Calu3 (cell line): ENCODE results near the gene BIRC5. TPM values are rescaled to one million over a fixed set of nuclear protein-coding genes. Genes with fewer than 3 reads are reported as not detected.
A peak's percentile ranks its signal among the peaks of the same experiment; 100 is the strongest.

Experiments
- BruUV-seq: library from RNA; stranded (reverse); fragments of 400-500 nt; replicated peaks from 2 replicates; lab custom pipeline; 2021; lab: Mats Ljungman, UMichigan
- CTCF ChIA-PET: fragments of 300-600 bp; sonication (Branson Sonifier 250); formaldehyde crosslinking; loops from one replicate; lab custom pipeline; 2022; ENCODE audit warnings: antibody characterized with exemption; lab: Charles Lee
- DNase-seq: peaks from one replicate; pipeline ENCODE4 v3.0.0; 2022
- H3K27ac Mint-ChIP-seq: one replicate; pipeline ENCODE4 v1.8.0; 2022; ENCODE audit warnings: mixed read lengths; ENCODE audit not compliant: unreplicated experiment
- H3K27me3 Mint-ChIP-seq: one replicate; pipeline ENCODE4 v1.8.0; 2022; ENCODE audit warnings: mixed read lengths; ENCODE audit not compliant: unreplicated experiment
- H3K36me3 Mint-ChIP-seq: one replicate; pipeline ENCODE4 v1.8.0; 2022; ENCODE audit warnings: mild to moderate bottlenecking, moderate library complexity, mixed read lengths; ENCODE audit not compliant: insufficient read depth, unreplicated experiment
- H3K4me1 Mint-ChIP-seq: one replicate; pipeline ENCODE4 v1.8.0; 2022; ENCODE audit warnings: mild to moderate bottlenecking, low read depth, mixed read lengths; ENCODE audit not compliant: unreplicated experiment
- H3K4me3 Mint-ChIP-seq: one replicate; pipeline ENCODE4 v1.8.0; 2022; ENCODE audit warnings: mild to moderate bottlenecking, low read depth, moderate library complexity, mixed read lengths; ENCODE audit not compliant: unreplicated experiment
- H3K9me3 Mint-ChIP-seq: one replicate; pipeline ENCODE4 v1.8.0; 2022; ENCODE audit warnings: low read depth, mixed read lengths; ENCODE audit not compliant: unreplicated experiment
- CTCF ChIP-seq: fragments of 200-600 bp; IDR thresholded peaks from one replicate; pipeline ENCODE4 v1.8.0; 2022; ENCODE audit warnings: antibody characterized with exemption; ENCODE audit not compliant: unreplicated experiment
- intact Hi-C: fragments of 100-400 bp; cut with micrococcal nuclease; formaldehyde crosslinking; loops from one replicate; pipeline ENCODE4 v1.10.0; 2022; ENCODE audit not compliant: unreplicated experiment
- total RNA-seq: library from RNA; stranded (reverse); gene quantifications from 2 replicates; pipeline ENCODE4 v1.2.3, GENCODE V29; 2022

Gene BIRC5
- total RNA-seq, 1 experiment from 2014 or later = 58.5 TPM

DNA sequence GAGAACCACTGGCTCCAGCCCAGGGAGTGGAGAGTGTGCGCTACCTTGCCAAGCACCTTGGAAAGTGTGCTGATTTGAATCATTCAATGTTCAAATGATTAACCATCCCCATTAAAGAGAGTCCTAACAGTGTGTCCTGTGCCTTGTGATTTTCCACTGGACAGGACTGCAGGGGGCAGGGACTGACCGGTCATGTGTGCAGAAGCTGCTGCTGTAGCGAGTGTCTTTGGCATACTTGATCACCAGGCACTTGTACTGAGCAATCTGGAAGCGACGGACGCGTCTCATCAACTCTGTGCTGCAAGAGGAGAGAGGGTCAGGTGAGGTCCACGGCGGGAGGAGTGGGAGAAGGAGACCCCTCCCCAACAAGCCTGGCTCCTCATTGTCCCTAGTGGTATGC lies 29.2 kb upstream of the BIRC5 start:
- CTCF ChIA-PET = no interaction called here
- Mint-ChIP-seq H3K27ac (no peak overlapping the region), H3K27me3 (no peaks in the 10 kb centered on the region), H3K4me1 (peaks cover 23% of the 10 kb centered on the region), H3K4me3 (peak overlapping the region; percentile 15), H3K9me3 (no peaks in the 10 kb centered on the region), H3K36me3 (peaks cover 50% of the 10 kb centered on the region)
- BruUV-seq = no TSS peak
- no peak for TF ChIP-seq CTCF
- DNase-seq = no peak
- intact Hi-C loops = loop anchor here (5.0 kb wide), 1 partner anchor 73 kb away; no protein-coding TSS in a partner anchor

DNA sequence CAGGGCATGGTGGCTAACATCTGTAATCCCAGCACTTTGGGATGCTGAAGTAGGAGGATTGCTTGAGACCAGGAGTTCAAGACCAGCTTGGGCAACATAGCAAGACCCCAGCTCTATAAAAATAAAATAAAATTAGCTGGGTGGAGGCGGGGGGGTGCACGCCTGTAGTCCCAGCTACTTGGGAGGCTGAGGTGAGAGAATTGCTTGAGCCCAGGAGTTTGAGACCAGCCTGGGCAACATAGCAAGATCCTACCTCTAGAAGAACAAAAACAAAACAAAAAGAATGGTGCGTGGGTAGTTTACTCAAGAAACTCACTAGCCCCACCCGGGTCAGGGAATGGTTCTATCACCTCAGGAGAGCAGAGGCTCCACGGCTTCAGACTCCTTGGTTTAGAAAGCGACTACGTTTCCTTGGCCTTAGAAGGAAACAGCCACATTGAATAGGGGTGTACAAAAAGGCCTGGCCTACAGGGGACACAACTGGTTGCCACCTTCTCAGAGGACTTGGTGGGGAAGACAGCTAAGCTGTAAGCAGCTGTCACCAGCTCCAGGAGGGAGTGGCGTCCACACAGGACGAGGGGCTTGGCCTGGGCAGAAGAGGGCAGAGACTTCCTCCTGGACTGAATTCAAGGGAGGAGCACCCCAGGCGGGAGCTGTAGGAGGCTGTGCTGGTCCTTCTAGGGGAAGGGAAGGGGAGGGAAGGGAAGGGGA lies 27.9 kb upstream of the BIRC5 start:
- H3K4me3 Mint-ChIP-seq = peak overlapping the region; percentile 78
- H3K27ac Mint-ChIP-seq = peak overlapping the region; percentile 66
- BruUV-seq = TSS peak; percentile 31
- peaks cover 23% of the 10 kb centered on the region for H3K4me1 Mint-ChIP-seq
- H3K36me3 Mint-ChIP-seq = peaks cover 43% of the 10 kb centered on the region
- H3K27me3 Mint-ChIP-seq = no peaks in the 10 kb centered on the region
- TF ChIP-seq CTCF = no peak
- CTCF ChIA-PET = interaction anchor here (0.6 to 2.5 kb wide), 11 partner anchors 10 to 255 kb away, joined by 3 to 12 read pairs (median 5); no protein-coding TSS in a partner anchor
- peak; percentile 52 for DNase-seq
- intact Hi-C loops = loop anchor here (5.0 kb wide), 1 partner anchor 74 kb away; no protein-coding TSS in a partner anchor
- H3K9me3 Mint-ChIP-seq = no peaks in the 10 kb centered on the region

- peak within 1 kb of the TSS; percentile 78 for H3K4me3 Mint-ChIP-seq
- H3K27ac Mint-ChIP-seq = peak within 1 kb of the TSS; percentile 66
- H3K4me1 Mint-ChIP-seq = peaks cover 23% of the 10 kb centered on the region
- no peaks in the 10 kb centered on the region for H3K27me3 Mint-ChIP-seq
- CTCF ChIA-PET = interaction anchor here (0.6 to 2.5 kb wide), 13 partner anchors 11 to 182 kb away, joined by 3 to 12 read pairs (median 5); no protein-coding TSS in a partner anchor
- no TSS peak for BruUV-seq
- intact Hi-C loops = loop anchor here (1.0 to 5.0 kb wide), 2 partner anchors 40 to 75 kb away; no protein-coding TSS in a partner anchor
- peaks cover 37% of the 10 kb centered on the region for H3K36me3 Mint-ChIP-seq
- peak; percentile 99 for DNase-seq
- H3K9me3 Mint-ChIP-seq = no peaks in the 10 kb centered on the region
- TF ChIP-seq CTCF = peak; percentile 76
These were observed 27.1 kb upstream of the BIRC5 start, which contains the start of the genes AFMID and TK1 for GRCh38 chr17:78186692-78187595. TSS of gene AFMID (plus strand) at chr17:78187362. CDS start at chr17:78187371, 9 bp downstream. TSS of gene TK1 (minus strand) at chr17:78187052. CDS start at chr17:78186994, 58 bp downstream.

DNA sequence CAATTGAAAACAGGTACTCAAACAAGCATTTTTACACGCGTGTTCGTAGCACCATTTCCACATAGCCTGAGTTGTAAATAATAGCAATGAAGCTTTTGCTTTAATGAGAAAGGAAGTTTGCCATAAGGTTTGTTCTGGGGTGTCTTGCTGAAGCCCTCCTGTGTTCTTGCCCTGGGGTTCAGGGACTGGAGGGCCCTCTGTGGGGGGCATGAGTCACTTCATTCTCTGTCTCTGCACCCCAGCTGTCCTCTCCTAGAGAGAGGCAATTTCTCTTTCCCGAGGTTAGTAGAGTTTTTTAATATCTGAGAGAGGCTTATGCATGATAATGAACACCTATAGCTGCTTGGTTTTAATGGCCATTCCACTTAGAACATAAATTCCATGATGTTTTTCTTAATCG lies 17.3 kb upstream of the BIRC5 start:
- no peak for TF ChIP-seq CTCF
- CTCF ChIA-PET = no interaction called here
- no peaks in the 10 kb centered on the region for H3K9me3 Mint-ChIP-seq
- H3K27me3 Mint-ChIP-seq = no peaks in the 10 kb centered on the region
- BruUV-seq = no TSS peak
- H3K36me3 Mint-ChIP-seq = peaks cover 25% of the 10 kb centered on the region
- no peak for DNase-seq
- H3K4me3 Mint-ChIP-seq = no peak overlapping the region
- H3K27ac Mint-ChIP-seq = no peak overlapping the region
- intact Hi-C loops = no loop called here
- H3K4me1 Mint-ChIP-seq = no peaks in the 10 kb centered on the region
